ENCODE results near the gene LPP.

DNA sequence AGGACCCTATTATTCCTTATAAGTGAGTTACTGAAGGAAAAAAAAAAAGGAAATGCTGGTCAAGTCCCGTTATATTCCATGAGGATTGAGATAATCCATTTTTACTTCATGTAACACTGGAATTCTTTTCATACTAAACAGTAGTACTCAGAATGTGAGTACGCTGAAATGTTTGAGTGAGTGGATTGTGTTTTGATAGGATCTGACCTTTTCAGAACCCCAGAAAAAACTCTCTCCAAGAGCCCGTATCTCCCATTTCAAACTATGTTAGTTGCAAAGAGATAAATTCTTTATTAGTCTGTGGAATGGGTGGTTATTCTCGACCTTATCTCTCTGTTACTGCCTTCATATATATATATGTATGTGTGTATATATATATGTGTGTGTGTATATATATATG is 2.5 kb upstream of the LPP start:
- TF ChIP-seq CTCF (IDR thresholded peaks at IDR 0.05) (no peak), POLR2A (IDR thresholded peaks at IDR 0.05) (no peak), EP300 (IDR thresholded peaks at IDR 0.05) (no peak)

All from ovary (tissue), 3 donors.